Measurements from ENCODE around the gene ATRAID.

ATRAID gene

DNA sequence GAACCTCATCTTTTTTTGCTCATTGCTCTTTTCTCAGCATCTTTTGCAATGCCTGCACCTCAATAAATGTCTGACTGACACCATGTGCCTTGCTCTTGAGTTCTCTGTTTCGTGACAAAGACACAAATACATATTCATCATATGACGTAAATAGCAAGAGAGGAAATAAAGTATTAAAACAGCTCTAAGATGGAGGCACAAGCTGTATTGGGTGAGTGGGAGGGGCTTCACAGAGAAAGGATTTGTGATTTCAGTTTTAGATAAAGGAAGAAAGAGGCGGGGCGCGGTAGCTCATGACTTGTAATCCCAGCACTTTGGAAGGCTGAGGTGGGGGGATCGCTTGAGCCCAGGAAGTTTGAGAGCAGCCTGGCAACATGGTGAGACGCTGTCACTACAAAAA, 8.2 kb downstream of the ATRAID start:
- no peak for DNase-seq

DNA sequence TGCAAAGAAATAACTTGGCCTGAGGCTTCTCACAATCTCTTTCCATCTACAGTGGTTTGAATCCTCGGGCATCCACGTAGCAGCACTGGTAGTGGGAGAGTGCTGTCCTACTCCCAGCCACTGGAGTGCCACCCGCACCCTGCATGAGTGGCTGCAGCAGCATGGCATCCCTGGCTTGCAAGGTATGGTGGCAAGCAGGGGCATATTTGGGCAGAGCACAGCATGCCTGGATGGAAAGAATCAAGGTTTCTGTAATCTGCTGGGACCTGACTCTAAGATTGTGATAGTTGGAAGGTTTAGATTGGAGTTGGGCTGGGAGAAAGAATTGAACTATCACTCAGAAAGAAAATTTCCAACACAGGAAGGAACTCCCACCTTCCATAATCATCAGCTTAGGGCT, 9.3 kb downstream of the ATRAID start:
- DNase-seq: no peak

DNA sequence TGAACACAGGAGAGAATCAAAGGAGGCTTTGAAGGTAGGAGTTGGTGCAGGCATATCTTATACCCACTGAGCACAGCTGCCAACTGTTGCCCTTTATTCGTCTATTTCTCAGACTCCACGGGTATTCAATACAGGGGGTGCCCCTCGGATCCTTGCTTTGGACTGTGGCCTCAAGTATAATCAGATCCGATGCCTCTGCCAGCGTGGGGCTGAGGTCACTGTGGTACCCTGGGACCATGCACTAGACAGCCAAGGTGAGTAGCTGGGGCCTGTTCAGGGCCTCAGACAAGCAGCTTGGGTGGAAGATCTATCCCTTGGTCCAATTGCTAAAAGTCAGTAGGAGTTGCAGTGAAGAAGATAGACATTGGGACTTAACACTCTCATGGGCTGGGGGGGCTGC, 10.6 kb downstream of the ATRAID start:
- no peak for DNase-seq

DNA sequence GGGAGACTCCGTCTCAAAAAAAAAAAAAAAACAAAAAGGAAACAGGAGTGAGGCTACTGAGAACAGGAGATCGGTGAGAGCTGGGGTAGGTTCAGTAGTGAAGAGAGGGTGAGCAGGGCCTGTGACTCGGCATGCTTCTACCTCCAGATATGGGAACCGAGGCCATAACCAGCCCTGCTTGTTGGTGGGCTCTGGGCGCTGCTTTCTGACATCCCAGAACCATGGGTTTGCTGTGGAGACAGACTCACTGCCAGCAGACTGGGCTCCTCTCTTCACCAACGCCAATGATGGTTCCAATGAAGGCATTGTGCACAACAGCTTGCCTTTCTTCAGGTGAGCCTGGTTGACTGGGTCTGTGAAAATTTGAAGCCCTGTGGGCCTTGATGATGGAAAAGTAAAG, 11.6 kb downstream of the ATRAID start:
- no peak for DNase-seq

DNA sequence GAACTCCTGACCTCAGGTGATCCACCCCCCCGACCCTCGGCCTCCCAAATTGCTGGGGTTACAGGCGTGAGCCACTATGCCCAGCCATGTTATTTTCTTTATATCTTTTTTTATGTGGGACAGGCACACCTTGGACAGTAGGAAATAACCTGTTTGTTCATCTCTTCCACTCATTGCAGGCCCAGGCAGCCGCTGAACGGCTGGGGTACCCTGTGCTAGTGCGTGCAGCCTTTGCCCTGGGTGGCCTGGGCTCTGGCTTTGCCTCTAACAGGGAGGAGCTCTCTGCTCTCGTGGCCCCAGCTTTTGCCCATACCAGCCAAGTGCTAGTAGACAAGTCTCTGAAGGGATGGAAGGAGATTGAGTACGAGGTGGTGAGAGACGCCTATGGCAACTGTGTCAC, 13.7 kb downstream of the ATRAID start:
- no peak for DNase-seq

DNA sequence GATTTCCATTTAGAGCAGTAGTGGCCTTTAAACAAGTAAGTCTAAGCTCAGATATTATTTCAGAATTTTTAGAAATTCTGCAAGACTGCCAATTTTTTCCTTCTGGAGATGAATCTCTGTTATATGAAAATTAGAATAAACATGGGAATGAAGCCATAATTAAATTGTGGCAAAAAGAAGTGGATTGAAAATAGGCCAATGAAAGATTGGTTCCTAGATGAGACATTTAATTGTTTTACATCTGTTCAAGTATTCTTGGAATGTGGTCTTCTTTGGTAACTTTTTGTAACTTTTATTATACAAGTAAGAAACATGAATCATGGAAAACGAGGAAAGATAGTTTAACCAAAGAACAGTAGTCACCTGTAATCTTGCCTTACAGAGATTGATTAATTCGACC, 15.7 kb downstream of the ATRAID start:
- DNase-seq: no peak

DNA sequence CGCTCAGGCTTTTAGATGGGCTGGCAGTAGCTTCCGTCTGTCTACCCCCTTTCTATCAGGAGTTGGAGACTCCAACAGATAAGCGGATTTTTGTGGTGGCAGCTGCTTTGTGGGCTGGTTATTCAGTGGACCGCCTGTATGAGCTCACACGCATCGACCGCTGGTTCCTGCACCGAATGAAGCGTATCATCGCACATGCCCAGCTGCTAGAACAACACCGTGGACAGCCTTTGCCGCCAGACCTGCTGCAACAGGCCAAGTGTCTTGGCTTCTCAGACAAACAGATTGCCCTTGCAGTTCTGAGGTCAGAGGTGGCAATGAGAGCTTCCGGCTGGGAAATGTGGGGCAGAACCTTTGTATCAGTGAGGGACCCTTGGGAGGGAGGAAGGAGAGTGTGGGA, 20.1 kb downstream of the ATRAID start:
- DNase-seq: no peak

DNA sequence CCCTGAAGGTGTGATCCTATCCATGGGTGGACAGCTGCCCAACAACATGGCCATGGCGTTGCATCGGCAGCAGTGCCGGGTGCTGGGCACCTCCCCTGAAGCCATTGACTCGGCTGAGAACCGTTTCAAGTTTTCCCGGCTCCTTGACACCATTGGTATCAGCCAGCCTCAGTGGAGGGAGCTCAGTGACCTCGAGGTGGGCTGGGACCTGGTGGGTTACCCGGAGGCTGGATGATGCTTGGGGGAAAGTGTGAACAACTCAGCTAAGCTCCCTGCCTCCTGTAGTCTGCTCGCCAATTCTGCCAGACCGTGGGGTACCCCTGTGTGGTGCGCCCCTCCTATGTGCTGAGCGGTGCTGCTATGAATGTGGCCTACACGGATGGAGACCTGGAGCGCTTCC, 21.5 kb downstream of the ATRAID start:
- no peak for DNase-seq

DNA sequence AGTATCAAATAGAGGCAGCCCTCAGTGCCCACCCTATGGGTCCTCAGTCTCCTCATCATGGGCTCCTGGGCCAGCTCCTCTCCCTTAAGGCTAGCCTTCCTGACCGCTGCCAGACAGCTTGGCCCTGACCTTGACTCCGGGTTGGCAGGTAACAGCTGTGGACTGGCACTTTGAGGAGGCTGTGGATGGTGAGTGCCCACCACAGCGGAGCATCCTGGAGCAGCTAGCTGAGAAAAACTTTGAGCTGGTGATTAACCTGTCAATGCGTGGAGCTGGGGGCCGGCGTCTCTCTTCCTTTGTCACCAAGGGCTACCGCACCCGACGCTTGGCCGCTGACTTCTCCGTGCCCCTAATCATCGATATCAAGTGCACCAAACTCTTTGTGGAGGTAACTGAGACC, 24.3 kb downstream of the ATRAID start:
- DNase-seq: no peak

DNA sequence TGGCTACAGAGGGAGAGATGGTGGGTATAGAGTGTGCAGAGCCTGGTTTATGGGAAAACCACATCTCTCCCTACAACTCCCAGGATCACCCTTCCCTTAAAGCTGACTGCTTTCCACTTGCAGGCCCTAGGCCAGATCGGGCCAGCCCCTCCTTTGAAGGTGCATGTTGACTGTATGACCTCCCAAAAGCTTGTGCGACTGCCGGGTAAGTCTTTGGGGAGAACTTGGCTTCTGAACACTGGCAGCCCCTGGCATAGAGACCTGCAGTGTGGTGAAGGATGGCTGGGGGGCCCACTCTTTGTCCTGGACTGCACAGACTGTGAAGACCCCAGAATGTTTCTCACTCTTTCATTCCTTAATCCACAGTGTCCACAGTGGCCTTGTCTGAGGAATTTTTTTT, 24.8 kb downstream of the ATRAID start:
- no peak for DNase-seq

DNA sequence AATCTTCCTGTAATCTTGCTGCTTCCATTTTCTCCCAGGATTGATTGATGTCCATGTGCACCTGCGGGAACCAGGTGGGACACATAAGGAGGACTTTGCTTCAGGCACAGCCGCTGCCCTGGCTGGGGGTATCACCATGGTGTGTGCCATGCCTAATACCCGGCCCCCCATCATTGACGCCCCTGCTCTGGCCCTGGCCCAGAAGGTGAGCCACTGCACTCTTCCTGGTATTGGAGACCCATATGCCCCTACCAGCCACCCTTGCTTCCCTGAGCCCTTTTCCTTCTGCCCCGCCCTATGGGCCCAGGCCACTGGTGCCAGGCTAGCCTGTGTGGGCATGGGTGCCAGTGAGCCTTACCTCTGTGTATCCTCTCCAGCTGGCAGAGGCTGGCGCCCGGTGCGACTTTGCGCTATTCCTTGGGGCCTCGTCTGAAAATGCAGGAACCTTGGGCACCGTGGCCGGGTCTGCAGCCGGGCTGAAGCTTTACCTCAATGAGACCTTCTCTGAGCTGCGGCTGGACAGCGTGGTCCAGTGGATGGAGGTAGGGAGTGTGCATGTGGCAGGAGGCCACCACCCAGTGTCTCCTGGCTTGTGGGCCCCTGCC, 25.6 kb downstream of the ATRAID start:
- DNase-seq: no peak

DNA sequence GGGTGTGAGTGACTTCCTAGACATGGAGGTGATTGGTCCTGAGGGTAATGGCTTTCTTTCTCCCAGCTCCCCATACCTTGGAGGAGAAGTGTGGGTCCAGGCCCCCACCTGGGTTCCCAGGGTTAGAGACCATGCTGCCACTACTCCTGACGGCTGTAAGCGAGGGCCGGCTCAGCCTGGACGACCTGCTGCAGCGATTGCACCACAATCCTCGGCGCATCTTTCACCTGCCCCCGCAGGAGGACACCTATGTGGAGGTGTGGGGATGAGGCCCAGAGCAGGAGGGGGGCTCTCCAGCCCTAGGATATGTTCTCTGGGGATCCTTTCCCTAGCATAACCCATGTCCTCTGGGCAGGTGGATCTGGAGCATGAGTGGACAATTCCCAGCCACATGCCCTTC, 27.1 kb downstream of the ATRAID start:
- DNase-seq: no peak

DNA sequence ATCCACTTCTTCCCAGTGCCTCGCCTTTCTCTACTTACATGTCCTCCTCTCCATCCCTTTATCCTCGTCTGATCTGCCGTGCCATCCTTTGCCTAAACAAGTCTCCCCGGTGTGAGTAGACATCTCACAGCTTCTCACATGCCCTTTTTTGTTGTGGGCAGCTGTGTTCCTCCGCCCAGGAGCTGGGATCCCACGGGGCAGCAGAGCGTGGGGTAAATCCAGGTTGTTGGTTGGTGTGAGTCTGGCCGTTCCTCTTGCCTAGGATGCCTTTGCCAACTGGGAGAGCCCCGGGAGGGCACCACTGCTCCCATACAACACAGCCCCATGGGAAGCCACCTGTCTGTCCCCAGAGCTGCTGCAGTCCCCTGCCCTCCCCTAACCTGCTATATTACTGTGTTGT, 28.6 kb downstream of the ATRAID start:
- no peak for DNase-seq

DNA sequence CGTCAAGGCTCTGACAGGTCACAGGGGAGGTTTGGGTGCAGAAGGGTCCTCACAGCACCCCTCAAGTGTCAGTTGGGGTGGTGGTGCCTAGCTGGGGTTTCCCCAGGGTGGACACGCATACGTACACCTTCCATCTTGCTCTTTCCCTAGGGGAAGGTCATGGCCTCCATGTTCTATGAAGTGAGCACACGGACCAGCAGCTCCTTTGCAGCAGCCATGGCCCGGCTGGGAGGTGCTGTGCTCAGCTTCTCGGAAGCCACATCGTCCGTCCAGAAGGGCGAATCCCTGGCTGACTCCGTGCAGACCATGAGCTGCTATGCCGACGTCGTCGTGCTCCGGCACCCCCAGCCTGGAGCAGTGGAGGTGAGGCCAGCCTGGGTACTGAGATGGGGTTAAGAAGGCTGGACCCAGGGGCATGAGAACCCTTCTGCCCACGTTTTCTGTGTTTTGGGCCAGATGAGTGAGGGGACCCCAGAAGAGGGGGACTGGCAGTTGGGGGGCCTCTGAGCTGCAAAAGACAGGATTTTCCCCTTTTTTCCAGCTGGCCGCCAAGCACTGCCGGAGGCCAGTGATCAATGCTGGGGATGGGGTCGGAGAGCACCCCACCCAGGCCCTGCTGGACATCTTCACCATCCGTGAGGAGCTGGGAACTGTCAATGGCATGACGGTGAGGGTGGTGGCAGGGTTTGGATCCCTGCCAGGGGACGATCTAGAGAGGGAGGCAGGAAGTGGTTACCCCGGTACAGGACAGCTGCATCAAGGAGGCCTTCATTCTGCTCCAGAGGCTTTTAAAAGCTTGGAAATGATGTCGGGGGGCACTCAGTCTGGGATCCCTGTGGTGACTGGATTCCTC, 30.1 kb downstream of the ATRAID start:
- no peak for DNase-seq

DNA sequence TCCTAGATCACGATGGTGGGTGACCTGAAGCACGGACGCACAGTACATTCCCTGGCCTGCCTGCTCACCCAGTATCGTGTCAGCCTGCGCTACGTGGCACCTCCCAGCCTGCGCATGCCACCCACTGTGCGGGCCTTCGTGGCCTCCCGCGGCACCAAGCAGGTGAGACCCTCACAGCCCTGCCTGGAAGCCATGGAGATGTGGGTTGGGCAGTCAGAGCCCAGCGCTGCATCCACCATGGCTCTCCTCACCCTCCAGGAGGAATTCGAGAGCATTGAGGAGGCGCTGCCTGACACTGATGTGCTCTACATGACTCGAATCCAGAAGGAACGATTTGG, 30.7 kb downstream of the ATRAID start:
- DNase-seq: no peak

DNA sequence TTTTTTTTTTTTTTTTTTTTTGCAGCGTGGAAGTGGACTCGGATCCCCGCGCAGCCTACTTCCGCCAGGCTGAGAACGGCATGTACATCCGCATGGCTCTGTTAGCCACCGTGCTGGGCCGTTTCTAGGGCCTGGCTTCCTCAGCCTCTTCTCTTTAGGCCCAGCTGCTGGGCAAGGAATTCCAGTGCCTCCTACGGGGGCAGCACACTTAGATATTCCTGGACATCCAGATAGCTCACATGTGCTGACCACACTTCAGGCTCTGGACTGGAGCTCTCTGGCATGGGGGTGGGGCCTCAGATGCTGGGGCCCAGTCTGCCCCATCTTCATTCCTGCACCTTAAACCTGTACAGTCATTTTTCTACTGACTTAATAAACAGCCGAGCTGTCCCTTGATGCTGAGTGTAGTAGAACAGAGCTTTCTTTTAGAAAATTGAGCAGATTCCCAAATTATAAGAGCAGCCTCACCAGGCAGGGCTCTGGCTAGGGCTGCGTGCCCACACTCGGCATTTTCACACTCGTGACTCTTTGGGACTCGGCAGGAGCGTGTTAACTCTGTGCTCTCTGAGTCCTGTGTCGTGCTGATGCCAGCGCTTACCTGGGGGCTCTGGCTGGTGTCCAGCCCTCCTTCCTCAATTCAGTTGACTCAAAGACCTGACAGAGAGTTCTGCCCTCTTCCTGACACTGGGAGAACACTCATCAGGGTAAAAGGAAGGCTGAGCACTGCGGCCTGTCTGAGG, 31.7 kb downstream of the ATRAID start:
- no peak for DNase-seq

DNA sequence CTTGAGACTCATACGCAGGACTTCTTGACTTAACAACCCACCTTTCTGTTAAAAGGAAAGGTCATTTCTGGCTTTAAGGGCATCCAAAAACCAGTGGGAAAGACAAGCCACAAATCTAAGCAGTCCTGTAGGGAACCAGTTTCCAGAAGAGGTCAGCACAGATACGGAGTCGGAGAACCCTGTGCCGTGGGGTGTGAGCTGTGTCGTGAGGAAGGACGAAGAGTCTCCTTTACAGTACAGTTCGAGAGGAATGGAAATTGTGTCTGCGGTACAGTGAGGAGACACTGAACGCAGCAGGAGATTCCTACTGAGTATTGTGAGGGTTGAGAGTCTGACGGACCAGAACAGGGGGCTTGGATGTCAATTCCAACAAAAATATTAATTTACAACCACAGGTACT, 33.3 kb downstream of the ATRAID start:
- DNase-seq: no peak

DNA sequence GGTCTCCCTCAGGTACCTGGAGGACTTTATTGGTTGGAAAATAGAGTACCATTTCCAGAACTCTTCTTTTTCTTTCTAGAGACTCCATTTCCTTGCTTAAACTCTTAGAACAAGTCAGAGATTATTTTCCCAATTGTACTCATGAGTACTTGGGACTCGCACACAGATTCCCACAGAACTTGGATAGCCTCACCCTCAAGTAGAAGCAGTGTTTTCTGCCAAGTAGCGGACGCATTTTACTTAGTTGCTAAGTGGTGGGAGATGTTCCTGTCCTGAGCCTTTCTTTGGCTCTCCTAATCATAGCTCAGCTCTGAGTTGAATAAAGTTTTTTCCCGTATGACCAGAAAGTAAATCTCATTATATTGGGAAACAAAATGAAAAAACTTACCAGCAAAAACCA, 33.8 kb downstream of the ATRAID start:
- no peak for DNase-seq

DNA sequence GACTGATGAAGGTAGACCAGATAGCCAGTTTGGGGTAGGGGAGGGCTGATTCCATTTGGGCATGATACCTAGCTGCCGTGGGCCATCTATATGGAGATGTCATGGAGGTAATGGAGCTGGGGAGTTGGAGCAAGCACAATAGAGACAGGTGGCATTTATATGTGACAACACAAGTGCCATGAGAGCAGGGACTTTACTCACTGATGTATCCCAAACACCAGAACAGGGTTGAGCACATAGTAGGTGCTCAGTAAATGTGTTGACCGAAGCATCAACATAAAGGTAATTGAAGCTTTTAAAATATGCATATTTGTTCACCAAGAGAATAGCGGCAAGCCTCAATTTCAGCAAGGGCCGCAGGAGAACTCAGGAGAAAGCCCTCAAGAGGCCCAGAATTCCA, 36.1 kb downstream of the ATRAID start:
- DNase-seq: no peak

DNA sequence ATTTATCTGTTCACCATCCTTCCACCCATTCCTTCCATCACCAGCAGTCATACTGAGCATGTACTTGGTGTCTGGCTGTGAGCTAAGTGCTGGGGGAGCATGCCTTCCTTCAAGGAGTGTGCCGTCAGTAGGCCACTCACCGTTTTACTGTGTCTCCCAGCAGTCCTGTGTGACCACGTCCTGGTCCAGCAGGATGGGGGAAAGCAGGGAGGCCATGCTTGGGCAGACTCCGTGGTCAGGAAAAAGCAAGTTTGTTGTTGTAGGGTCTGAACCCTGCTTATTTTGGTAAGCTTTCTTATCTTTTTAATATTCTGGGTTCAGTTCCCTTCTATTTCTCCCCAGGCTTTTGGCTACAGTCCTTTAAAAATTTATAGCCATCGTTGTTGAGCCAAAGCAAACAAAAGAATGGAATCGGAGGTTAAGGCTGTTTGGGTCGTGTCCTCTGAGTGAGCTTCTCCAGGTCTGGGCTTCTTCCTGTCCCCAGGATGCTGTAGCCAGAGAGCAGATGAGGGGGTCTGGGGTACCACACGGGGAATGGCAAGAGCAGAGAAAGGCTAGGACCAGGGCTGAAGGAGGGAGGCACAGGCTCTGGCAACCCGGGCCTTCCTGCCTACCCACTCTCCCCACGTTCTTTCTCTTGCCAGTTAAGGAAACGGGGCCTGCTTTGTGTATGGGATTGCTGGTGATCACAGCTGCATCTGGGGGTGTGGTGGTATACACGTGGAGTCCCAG, 37.5 kb downstream of the ATRAID start:
- DNase-seq: no peak

DNA sequence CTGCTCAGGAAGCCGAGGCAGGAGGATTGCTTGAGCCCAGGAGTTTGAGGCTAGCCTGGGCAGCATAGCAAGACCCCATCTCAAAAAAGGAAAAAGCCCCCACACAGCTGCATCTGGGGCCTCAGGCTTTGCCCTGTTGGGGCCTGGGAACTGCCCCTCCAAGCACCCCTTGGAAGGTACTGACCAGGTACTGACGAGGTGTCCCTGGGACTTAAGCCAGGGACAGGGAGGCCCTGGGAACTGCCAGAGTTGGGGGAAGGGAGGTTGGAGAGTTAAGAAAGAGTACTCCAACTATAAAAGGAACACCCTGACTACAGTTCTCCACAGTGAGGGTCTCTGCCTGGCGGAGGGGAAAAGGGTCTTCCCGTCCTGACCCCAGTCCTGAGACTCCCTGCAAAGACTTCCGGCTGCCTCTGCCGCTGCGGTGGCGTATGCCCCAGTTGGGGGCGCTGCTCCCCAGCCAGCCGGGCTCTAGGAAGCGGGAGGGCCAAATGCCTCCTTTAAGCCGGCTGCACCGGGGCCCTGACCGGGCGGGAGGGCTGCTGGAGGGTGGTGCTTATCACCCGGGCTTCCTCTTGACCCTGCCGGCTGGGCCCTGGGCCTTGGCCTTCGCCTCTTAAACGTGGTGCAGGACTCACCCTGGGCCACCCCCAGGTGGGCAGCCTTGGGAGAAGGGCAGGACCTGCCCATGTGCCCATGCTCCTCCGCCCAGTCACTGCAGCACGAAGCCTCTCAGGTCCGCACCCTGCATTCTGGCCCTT, 38.2 kb downstream of the ATRAID start:
- DNase-seq: no peak

DNA sequence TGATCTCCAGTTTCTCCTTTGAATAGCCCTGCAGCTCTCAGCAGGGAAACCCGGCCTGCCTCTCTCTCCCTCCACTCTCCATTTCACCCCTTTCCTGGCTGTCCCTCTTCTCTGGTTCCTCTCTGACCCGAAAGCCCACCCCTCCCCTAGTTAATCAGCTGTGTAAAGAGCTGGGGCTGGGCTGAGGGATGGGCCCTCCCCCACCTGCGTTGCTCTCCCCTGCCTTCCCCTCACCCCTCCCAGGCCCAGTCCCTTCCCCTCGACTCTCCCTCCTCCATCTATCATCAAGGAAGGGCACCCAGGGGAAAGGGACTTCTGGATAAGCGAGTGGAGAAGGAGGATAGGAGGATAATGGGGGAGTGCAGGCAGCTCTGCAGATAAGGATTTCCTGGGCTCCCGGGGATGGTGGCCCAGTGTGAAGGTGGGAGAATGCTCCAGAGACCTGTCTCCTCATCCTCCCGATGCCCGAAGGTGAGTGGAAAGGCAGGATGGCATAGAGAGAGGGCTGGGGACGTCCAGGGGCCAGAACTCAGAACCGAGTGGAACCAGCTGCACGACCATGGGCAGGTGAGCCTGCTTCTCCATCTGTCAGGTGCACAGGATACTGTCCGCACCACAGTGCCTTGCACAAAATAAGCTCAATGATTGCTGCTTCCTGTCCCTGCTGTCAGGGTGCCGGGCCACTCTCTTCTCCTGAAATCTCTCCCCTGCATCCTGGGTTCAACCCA, 39.0 kb downstream of the ATRAID start:
- no peak for DNase-seq
